Smooth muscle cell (in vitro differentiated cells): ENCODE results near the gene PGA4. TPM values are rescaled to one million over a fixed set of nuclear protein-coding genes. Genes with fewer than 3 reads are reported as not detected.

Source experiments
- DNase-seq: peaks from one replicate; lab custom pipeline; 2025; ENCODE audit not compliant: unreplicated experiment; lab: John Stamatoyannopoulos, UW
- H2AFZ ChIP-seq: fragments of 200-600 bp; sonication (generic); 2 replicates; pipeline ENCODE4 v1.6.0; 2016; ENCODE audit warnings: antibody characterized with exemption, low read depth, mild to moderate bottlenecking
- H3F3A ChIP-seq: fragments of 200-600 bp; sonication (generic); 2 replicates; pipeline ENCODE4 v1.6.0; 2017; ENCODE audit warnings: antibody characterized with exemption, low read depth
- H3K27ac ChIP-seq: fragments of 200-600 bp; sonication (generic); 2 replicates; pipeline ENCODE4 v1.5.1; 2016; ENCODE audit warnings: low read depth, mild to moderate bottlenecking
- H3K27me3 ChIP-seq: fragments of 200-600 bp; sonication (generic); 2 replicates; pipeline ENCODE4 v1.6.1; 2016; ENCODE audit warnings: low read depth, mild to moderate bottlenecking
- H3K36me3 ChIP-seq: fragments of 200-600 bp; sonication (generic); 2 replicates; pipeline ENCODE4 v1.5.1; 2016; ENCODE audit warnings: low read depth
- H3K4me1 ChIP-seq: fragments of 200-600 bp; sonication (generic); 2 replicates; pipeline ENCODE4 v1.5.1; 2016; ENCODE audit warnings: low read depth
- H3K4me2 ChIP-seq: fragments of 200-600 bp; sonication (generic); 2 replicates; pipeline ENCODE4 v1.6.0; 2016; ENCODE audit warnings: mild to moderate bottlenecking
- H3K4me3 ChIP-seq: fragments of 200-600 bp; sonication (generic); 2 replicates; pipeline ENCODE4 v1.5.1; 2016; ENCODE audit warnings: mild to moderate bottlenecking
- H3K79me2 ChIP-seq: fragments of 200-600 bp; sonication (generic); 2 replicates; pipeline ENCODE4 v1.6.0; 2016; ENCODE audit warnings: low read depth, mild to moderate bottlenecking
- H3K9ac ChIP-seq: fragments of 200-600 bp; sonication (generic); 2 replicates; pipeline ENCODE4 v1.6.0; 2016; ENCODE audit warnings: low read depth
- H3K9me3 ChIP-seq: fragments of 200-600 bp; sonication (generic); replicated peaks from 2 replicates; pipeline ENCODE4 v1.5.1; 2016; ENCODE audit warnings: low read depth
- H4K20me1 ChIP-seq: fragments of 200-600 bp; sonication (generic); 2 replicates; pipeline ENCODE4 v1.6.0; 2016; ENCODE audit warnings: low read depth
- WGBS: methylation state at CpG from one replicate; pipeline ENCODE4 v1.1.7; 2016; ENCODE audit warnings: low lambda C conversion rate; 5-methylcytosine and 5-hydroxymethylcytosine counted together
- polyA plus RNA-seq: library from polyadenylated mRNA; unstranded; fragments of >200 nt; fragmentation: Nextera tagmentation; extraction: Ambion mirVana; gene quantifications from 2 replicates; pipeline ENCODE4 v1.2.1, GENCODE V29; 2016
- total RNA-seq: library from RNA; depleted of rRNA; stranded (reverse); fragments of >200 nt; gene quantifications from 2 replicates; pipeline ENCODE4 v1.2.3, GENCODE V29; 2014
- TF ChIP-seq, protein P1 (sequence below): fragments of 200-600 bp; sonication (generic); IDR thresholded peaks from 2 replicates; pipeline ENCODE4 v1.5.1; 2017; ENCODE audit warnings: borderline replicate concordance, mild to moderate bottlenecking, antibody characterized with exemption; ENCODE audit not compliant: insufficient read depth, poor library complexity, severe bottlenecking

PGA4 gene
- total and polyA plus RNA-seq, 2 experiments from 2014 or later, result not detected

DNA sequence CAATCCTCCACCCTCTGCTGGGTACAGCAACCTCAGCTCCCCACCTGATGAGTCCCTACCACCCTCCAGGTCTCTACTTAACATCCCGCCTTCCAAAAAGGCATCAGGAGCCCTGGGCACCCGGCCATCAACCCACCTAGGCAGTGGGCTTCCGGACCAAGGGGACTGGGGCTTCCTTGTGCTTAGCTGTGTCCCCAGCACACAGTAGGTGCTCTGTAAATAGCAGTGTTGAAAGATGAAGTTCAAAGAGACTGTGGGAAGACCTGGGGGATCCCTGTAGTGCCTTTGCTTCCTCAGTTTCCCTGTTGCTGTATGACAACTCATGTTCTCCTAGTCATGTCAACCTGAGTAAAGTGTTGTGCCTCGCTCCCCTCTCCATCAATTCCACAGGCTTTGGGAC, 51.9 kb downstream of the PGA4 start:
- 92% methylated on average over 4 of the region's 4 CpGs for WGBS
- no peak overlapping the region for H3K27ac ChIP-seq

DNA sequence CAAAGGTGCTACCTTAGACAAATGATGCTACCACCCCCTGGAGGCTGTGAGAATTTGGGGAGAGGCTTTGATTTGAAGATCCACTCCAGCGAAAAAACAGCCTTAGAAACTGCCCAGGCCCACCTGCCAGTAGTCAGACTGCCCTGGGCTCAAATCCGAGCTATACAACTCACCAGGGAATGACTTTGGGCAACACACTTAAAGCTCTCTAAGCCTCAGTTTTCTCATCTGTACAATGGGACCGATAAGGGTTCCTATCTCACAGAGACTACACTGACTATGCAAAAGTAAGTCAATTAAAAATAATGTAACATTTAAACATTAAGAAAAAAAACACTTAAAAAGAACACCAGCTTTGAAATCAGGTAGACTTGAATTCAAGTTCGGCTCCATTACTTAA, 53.0 kb downstream of the PGA4 start:
- Histone ChIP-seq H3K4me2 (no peak overlapping the region), H3K9ac (no peak overlapping the region), H3K4me1 (no peaks in the 10 kb centered on the region), H3K36me3 (no peaks in the 10 kb centered on the region), H3K4me3 (no peak overlapping the region), H4K20me1 (no peaks in the 10 kb centered on the region), H3F3A (no peaks in the 10 kb centered on the region), H2AFZ (no peak overlapping the region), H3K27ac (no peak overlapping the region), H3K27me3 (no peaks in the 10 kb centered on the region), H3K9me3 (no peaks in the 10 kb centered on the region), H3K79me2 (no peaks in the 10 kb centered on the region)
- DNase-seq, result no peak
- TF ChIP-seq, protein P1, sequence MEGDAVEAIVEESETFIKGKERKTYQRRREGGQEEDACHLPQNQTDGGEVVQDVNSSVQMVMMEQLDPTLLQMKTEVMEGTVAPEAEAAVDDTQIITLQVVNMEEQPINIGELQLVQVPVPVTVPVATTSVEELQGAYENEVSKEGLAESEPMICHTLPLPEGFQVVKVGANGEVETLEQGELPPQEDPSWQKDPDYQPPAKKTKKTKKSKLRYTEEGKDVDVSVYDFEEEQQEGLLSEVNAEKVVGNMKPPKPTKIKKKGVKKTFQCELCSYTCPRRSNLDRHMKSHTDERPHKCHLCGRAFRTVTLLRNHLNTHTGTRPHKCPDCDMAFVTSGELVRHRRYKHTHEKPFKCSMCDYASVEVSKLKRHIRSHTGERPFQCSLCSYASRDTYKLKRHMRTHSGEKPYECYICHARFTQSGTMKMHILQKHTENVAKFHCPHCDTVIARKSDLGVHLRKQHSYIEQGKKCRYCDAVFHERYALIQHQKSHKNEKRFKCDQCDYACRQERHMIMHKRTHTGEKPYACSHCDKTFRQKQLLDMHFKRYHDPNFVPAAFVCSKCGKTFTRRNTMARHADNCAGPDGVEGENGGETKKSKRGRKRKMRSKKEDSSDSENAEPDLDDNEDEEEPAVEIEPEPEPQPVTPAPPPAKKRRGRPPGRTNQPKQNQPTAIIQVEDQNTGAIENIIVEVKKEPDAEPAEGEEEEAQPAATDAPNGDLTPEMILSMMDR, result no peak
- WGBS, result 90% methylated on average over 4 of the region's 4 CpGs

More for the DNA sequence above, 51.9 kb downstream of the PGA4 start:
- Histone ChIP-seq H3F3A (no peaks in the 10 kb centered on the region), H4K20me1 (no peaks in the 10 kb centered on the region), H3K4me3 (no peak overlapping the region), H3K79me2 (no peaks in the 10 kb centered on the region), H3K9ac (no peak overlapping the region), H3K4me2 (no peak overlapping the region), H2AFZ (no peak overlapping the region), H3K4me1 (no peaks in the 10 kb centered on the region), H3K36me3 (no peaks in the 10 kb centered on the region), H3K27me3 (no peaks in the 10 kb centered on the region), H3K9me3 (no peaks in the 10 kb centered on the region)
- TF ChIP-seq, protein P1, result no peak
- no peak for DNase-seq

DNA sequence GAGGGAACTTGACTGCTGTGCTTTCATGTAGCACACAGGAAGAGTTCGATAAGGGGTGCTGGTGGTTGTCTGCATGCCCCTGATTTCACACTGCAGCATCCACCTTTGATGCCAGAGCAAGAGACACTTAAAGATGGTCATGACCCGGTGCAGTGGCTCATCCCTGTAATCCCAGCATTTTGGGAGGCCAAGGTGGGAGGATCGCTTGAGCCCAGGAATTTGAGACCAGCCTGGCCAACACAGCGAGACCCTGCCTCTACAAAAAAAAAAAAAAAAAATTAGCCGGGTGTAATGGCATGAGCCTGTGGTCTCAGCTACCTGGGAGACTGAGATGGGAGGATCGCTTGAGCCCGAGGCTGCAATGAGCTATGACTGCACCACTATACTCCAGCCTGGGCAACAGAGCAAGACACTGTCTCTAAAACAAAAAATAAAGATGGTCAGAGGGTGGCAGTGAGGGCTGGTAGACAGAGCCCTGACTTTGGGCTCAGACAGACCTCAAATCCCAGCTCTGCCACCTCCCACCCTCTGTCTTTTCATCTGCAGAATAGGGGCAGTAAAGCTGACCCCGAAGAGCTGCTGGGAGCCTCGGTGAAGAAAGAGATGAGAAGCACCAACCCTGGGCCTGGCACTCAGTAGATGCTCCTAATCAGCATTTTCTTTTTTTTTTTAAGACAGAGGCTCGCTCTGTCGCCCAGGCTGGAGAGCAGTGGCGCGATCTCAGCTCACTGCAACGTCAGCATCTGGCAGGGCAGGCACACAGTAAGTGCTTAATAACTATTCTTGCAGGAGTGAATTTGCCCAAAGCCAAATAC, 55.2 kb downstream of the PGA4 start:
- no peaks in the 10 kb centered on the region for H3F3A ChIP-seq
- no peaks in the 10 kb centered on the region for H3K79me2 ChIP-seq
- no peaks in the 10 kb centered on the region for H4K20me1 ChIP-seq
- TF ChIP-seq, protein P1, result no peak
- no peaks in the 10 kb centered on the region for H3K27me3 ChIP-seq
- no peaks in the 10 kb centered on the region for H3K9me3 ChIP-seq
- no peak overlapping the region for H2AFZ ChIP-seq
- H3K4me2 ChIP-seq, result no peak overlapping the region
- H3K4me1 ChIP-seq, result no peaks in the 10 kb centered on the region
- no peak overlapping the region for H3K27ac ChIP-seq
- H3K9ac ChIP-seq, result no peak overlapping the region
- H3K4me3 ChIP-seq, result no peak overlapping the region
- DNase-seq, result no peak
- H3K36me3 ChIP-seq, result no peaks in the 10 kb centered on the region
- WGBS, result 86% methylated on average over 14 of the region's 14 CpGs
